GM08714 (cell line): ENCODE measurements around the gene RPL11.

ENCODE experiments used
- H3K4me3 ChIP-seq: fragments of 200-500 bp; sonication (Bioruptor generic); 2 replicates; pipeline ENCODE4 v1.5.1; 2014; ENCODE audit warnings: mild to moderate bottlenecking, low read length, inconsistent platforms
- ZNF274 ChIP-seq: IDR thresholded peaks from 2 replicates; pipeline ENCODE4 v1.6.1; 2012; ENCODE audit warnings: mild to moderate bottlenecking, low read depth, low read length

Gene RPL11

DNA sequence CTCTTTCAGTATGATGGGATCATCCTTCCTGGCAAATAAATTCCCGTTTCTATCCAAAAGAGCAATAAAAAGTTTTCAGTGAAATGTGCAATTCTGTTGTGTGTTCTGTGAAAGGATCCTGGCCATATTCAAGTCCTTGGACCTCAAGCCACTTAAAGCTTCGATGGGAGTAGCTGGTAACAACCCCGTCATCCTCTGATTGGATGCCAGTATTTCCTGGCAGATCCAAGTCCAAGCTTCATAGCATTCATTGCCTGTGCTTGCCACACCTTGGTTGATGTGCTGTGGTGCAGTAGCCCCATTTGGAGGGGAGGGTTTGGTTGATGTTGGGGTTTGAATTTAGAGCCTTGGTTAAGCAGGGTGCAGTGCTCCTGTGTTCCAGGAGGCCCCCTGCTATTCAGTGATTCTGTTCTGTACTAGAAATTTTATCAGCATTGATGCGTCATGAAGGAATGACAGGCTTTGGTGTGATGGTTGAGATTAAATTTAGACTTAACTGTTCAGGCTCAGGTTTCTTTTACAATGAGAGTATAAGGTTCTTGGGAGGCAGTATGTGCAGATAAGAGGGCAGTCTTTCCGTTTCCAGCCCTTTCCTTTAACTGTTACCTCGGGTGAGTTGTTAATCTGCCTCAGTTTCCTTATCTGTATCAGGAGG, 4.9 kb downstream of the RPL11 start:
- no peak overlapping the region for H3K4me3 ChIP-seq
- no peak for TF ChIP-seq ZNF274

- TF ChIP-seq ZNF274, result no peak
Observed at GRCh38 chr1:23698466-23698865, 6.9 kb downstream of the RPL11 start.

DNA sequence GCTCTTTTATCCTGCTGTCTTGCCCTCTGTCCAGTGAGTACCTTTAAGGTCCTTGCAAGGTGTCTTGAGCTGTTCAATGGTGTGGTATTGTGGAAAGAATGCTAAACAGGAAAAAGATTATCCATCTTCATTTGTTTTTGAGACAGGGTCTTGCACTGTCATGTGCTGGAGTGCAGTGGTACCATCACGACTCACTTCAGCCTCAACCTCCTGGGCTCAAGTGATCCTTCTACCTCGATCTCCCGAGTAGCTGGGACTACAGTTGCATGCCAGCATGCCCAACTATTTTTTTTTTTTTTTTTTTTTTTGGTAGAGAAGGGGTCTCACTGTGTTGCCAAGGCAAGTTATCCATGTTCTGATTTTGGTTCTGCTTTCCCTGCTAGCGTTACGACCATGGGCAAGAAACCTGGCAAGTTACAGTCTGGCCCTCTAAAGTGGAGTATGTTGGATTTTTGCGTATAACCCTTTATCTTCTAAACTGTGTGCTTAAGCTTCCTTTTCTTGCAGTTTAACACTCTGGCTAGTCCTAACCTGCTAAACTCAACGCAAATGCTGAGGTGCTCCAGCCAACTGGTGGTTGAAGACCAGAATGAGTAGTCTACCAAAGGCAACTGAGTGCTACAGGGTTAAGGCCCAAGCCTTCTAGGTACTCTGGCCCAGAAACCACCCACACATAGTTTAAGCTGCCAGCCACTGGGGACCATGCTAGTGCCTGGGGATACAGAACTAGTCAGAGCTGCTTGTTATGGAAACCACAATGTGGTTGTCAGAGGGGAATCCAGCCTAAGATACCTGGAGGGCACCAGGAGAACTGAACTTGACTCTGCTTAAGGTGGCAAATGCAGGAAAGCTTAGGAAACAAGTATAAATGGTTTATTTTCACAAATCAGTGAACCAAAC, 7.9 kb downstream of the RPL11 start:
- no peak overlapping the region for H3K4me3 ChIP-seq
- TF ChIP-seq ZNF274, result no peak

More at GRCh38 chr1:23698466-23698865, 6.9 kb downstream of the RPL11 start:
- no peak overlapping the region for H3K4me3 ChIP-seq

- no peak overlapping the region for H3K4me3 ChIP-seq
- TF ChIP-seq ZNF274, result no peak
Observed at GRCh38 chr1:23701310-23701709, 9.7 kb downstream of the RPL11 start.

GRCh38 chr1:23701996-23702395, 10.4 kb downstream of the RPL11 start:
- no peak overlapping the region for H3K4me3 ChIP-seq
- TF ChIP-seq ZNF274, result no peak

DNA sequence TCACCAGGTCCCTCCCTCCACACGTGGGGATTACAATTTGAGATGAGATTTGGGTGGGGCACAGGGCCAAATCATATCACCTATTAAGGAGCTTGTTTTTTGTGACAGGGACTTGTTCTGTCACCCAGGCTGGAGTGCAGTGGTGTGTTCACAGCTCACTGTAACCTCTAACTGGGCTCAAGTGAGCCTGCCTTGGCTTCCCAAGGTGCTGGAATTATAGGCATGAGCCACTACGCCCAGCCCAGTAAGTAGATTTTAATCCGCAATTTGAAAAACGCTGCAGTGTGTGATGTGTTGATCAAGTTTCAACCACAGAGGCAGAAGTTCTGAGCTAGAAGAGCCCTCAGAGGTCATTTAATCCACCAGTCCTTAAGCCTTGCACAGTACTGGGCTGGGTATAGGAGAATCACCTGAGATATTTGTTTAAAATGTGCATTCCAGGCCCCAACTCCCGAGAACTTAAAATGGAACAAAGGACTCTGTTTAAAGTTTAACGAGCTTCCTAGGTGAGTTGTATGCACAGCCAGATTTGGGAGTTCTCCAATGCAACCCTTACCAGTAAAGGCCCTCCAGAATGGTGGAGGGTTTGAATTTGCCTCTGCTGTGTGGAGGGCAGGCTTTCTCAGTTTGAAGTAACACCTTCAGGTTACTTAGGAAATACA, 13.4 kb downstream of the RPL11 start:
- TF ChIP-seq ZNF274, result no peak
- no peak overlapping the region for H3K4me3 ChIP-seq

DNA sequence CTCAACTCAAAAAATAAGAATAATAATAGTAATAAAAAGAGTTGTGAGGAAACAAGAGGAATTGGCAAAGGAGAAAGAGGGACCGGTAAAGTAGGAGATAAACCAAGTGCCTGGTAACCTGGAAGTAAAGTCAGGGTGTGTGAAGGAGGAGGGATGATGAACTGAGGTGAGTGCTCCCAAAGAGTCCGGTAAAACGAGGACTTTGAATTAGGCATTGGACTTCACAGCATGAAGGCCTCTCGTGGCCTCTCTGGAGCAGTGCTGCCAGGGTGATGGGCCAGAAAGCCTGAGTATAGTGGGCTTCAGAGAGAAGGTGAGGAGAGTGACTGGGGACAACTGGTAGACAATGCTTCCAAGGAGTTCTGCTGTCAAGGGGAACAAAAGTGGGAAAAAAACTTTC, 17.6 kb downstream of the RPL11 start:
- no peak for TF ChIP-seq ZNF274
- H3K4me3 ChIP-seq, result no peak overlapping the region

GRCh38 chr1:23718482-23718881, 26.9 kb downstream of the RPL11 start:
- no peak overlapping the region for H3K4me3 ChIP-seq
- no peak for TF ChIP-seq ZNF274

GRCh38 chr1:23719162-23719820, 27.7 kb downstream of the RPL11 start:
- no peak for TF ChIP-seq ZNF274
- H3K4me3 ChIP-seq, result peak overlapping the region; percentile 8; the same call in 1 of the 2 replicates

- peak overlapping the region; percentile 1; the same call in 1 of the 2 replicates for H3K4me3 ChIP-seq
- TF ChIP-seq ZNF274, result no peak
Observed at GRCh38 chr1:23720256-23720995, 28.8 kb downstream of the RPL11 start.

DNA sequence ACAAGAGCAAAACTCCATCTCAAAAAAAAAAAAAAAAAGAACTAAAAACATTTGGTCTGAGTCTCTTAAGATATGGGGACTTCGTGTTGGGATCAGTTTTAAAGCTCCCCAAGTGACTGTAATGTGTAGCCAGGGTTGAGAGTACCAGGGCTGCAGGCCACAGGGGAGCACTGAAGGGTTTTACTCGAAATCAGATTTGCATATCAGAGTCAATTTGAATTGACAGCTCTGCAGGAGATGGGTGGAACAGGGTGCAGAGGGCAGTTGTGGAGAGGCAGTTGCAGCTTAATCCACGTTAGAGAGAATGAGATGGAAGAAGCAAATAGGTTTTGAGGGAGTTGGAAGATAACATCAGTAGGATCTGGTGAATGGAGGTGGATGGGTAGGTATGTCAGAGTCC, 31.0 kb downstream of the RPL11 start:
- TF ChIP-seq ZNF274, result no peak
- no peak overlapping the region for H3K4me3 ChIP-seq

GRCh38 chr1:23726686-23727085, 35.1 kb downstream of the RPL11 start:
- no peak overlapping the region for H3K4me3 ChIP-seq
- no peak for TF ChIP-seq ZNF274

DNA sequence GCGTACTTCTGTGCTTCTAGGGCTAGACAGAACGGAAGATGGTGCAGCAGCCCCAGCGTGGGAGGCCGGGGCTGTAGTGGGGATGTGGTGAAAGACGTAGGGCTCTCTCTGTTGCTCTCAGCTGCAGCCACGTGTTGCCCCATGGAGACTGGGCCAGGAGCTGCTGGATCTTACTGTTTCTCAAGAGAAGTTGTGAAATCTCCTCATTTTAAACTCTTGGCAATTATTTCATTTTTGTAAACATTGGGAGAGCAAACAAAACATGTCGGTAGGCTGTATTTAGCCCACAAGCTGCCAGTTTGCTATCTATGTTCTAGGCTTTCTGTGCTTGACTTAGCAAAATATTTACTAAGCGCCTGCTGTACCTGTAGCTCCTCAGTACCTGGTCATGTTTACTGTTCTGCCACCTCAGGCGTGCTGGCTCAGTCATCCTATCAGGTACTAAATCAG, 35.8 kb downstream of the RPL11 start:
- no peak overlapping the region for H3K4me3 ChIP-seq
- TF ChIP-seq ZNF274, result no peak
